Islet precursor cell (in vitro differentiated cells): ENCODE measurements around the gene PNPLA8.
A peak's percentile ranks its signal among the peaks of the same experiment; 100 is the strongest.
"Not testable (repeated sequence)": the region's sequence is repeated elsewhere in the genome, so short reads cannot be mapped to it uniquely, and the experiment has no call there.

Experiments used
- DNase-seq: peaks from one replicate; pipeline ENCODE4 v3.0.0-alpha.2; 2018

Gene PNPLA8, protein sequence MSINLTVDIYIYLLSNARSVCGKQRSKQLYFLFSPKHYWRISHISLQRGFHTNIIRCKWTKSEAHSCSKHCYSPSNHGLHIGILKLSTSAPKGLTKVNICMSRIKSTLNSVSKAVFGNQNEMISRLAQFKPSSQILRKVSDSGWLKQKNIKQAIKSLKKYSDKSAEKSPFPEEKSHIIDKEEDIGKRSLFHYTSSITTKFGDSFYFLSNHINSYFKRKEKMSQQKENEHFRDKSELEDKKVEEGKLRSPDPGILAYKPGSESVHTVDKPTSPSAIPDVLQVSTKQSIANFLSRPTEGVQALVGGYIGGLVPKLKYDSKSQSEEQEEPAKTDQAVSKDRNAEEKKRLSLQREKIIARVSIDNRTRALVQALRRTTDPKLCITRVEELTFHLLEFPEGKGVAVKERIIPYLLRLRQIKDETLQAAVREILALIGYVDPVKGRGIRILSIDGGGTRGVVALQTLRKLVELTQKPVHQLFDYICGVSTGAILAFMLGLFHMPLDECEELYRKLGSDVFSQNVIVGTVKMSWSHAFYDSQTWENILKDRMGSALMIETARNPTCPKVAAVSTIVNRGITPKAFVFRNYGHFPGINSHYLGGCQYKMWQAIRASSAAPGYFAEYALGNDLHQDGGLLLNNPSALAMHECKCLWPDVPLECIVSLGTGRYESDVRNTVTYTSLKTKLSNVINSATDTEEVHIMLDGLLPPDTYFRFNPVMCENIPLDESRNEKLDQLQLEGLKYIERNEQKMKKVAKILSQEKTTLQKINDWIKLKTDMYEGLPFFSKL

DNA sequence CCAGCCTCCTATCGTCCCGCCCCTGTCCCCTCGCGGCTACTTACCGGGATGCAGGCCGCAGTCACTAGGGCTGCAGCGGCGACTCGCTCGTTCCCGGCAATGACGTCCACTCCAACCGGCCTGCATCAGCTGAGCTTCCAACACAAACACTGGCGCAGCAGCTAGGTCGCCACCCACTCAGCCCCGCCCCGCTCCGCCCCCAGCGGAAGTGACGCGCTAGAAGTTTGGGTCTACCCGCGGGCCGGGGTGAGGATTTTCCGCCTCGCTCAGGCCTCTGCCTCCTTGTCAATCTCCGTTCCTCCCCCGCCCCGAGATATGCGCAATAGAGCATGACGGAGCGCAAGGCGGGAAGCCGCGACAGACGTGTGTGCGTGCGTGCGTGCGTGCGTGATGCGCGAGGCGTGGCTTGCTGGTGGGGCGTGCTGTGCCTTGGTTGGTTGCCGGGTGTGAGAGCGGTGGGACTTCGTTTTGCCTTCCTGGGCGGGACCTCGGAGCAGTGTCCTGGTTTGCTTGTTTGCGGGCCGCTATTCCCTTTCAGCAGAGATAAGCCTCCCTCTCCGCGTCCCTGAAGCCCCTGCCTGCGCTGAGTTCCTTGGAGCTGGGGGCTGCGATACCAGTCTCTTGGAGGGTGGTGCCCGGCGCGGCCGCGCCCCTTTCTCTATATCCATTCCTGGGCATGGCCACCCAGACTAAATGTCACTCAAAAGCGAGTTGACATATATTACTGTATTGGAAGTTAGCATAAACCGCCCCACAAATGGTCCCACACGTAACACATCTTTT is at the start of gene PNPLA8:
PNPLA8 (minus strand) TSS at position 151 of the 783 bp plus-strand sequence. CDS start 10,644 bp downstream, outside the sequence.
- peak; percentile 100 for DNase-seq

GRCh38 chr7:108575156-108575555 is 49.2 kb upstream of the PNPLA8 start:
- DNase-seq = no peak

- DNase-seq = no peak
These were observed 46.5 kb upstream of the PNPLA8 start for GRCh38 chr7:108572480-108572879.

DNA sequence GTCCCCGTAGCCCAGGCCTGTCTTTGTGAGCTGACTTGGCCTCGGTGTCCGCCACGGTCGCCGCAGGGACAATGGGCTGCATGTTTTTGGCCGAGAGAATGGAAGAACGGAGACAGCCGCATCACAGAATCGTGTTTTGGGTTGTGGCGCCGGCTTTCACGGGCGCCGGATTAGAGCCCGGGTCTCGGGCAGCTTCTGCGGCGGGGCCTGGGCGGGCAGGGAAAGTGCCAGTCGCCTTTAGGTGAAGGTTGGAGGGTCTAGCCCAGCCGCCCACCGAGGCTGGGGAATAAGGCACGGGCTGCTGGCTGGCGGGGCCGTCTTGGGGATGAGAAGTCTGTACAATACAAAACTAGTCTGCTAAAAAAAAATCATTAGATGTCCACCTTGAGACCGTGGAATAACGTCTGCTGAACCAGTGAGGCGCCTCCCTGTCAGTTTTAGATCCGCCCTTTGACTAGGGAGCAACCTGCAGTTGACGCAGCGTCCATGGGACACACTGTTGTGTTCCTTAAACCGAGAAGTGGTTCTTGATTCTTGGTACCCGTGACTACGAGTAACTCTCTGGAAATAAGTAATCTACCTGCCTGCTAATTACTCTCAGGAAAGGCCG is 44.3 kb upstream of the PNPLA8 start:
- peak; percentile 75 for DNase-seq

- DNase-seq = peak; percentile 100
These were observed 43.6 kb upstream of the PNPLA8 start, which contains the start of the genes DNAJB9 and THAP5 for GRCh38 chr7:108569381-108570145. DNAJB9 (plus strand) TSS chr7:108569874; CDS start chr7:108571727, 1,853 bp downstream. THAP5 (minus strand) TSS chr7:108569706; CDS start chr7:108569569, 137 bp downstream.

GRCh38 chr7:108568801-108569380 is 43.0 kb upstream of the PNPLA8 start:
- DNase-seq = no peak

DNA sequence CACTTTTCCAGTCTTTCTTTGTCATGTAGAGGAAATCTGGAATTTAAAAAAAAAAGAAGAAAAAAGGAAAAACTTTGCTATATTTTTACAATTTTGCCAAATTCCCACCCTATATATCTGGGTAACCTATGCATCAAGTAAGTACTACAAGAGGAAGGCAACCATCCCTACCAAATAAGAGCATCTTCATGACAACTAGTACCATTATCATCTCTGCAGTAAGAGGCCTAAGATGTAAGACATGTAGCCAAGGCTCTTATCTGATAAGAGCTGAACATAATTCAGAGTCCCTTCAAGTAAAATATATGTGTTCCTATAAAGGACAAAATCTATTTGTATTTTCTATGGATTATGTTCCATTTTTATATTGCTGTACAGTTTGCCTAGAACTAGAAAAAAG is 40.1 kb upstream of the PNPLA8 start:
- DNase-seq = no peak

DNA sequence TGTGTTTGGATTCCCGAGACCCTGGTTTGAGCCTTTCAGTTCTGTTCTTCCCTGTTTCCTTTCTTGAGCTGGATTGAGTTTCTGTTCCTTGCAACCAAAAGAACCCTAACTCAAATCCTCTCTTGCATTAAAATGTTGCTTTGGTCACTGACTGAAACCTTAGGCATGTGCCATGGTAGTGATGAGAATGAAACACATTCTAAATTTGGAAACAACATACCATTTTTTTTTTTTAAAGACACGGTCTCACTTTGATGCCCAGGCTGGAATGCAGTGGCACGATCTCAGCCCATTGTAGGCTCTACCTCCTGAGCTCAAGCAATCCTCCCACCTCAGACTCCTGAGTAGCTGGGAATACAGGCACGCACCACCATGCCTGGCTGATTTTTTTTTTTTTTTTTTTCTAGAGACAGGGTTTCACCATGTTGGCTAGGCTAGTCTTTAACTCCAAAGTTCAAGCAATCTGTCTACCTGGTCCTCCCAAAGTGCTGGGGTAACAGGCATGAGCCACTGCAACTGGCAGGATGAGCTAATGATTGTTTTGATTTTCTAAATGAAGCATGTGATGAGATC is 35.2 kb upstream of the PNPLA8 start:
- no peak for DNase-seq

GRCh38 chr7:108559253-108559652 is 33.3 kb upstream of the PNPLA8 start:
- DNase-seq = no peak

DNA sequence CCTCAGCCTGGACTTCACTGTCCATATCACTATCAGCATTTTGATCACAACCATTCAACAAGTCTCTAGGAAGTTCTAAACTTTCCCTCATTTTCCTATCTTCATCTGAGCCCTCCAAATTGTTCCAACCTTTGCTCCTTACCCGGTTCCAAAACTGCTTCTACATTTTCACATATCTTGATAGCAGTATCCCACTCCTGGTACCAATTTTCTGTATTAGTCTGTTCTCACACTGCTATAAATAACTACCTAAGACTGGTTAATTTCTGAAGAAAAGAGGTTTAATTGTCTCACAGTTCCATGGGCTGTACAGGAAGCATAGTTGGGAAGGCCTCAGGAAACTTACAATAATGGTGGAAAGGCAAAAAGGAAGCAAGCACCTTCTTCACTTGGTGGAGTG is 31.7 kb upstream of the PNPLA8 start:
- DNase-seq = no peak

- no peak for DNase-seq
These were observed 31.3 kb upstream of the PNPLA8 start for GRCh38 chr7:108557191-108557590.

DNA sequence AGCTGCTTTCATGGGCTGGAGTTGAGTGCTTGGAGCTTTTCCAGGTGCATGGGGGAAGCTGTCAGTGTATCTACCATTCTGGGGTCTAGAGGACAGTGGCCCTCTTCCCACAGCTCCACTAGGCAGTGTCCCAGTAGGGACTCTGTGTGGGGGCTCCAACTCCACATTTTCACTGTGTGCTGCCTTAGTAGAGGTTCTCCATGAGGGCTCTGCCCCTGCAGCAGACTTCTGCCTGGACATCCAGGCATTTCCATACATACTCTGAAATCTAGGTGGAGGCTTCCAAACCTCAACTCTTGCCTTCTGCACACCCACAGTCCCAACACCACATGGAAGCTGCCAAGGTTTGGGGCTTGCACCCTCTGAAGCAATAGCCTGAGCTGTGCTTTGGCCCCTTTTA is 30.7 kb upstream of the PNPLA8 start:
- DNase-seq = not testable (repeated sequence)

GRCh38 chr7:108548141-108548896 is 22.4 kb upstream of the PNPLA8 start:
- not testable (repeated sequence) for DNase-seq

DNA sequence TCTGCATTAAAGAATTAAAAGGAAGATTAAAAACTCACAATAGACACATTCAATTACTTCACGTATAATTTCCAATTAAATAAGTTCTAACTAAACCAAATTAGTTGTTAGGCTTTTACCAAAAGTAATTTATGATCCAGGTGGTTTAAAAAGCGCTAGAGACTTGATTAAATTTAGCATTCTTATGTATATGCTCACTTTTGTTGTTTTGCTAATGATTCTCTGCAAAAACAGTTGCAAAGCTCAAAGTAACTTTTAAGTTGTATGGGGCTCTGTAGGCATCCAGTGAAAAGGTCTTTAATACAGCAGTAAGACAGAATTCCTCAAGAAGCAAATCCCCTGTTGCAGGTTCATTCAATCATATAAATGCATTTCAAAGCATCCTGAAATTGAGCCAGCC is 15.5 kb upstream of the PNPLA8 start:
- DNase-seq = no peak

- DNase-seq = not testable (repeated sequence)
These were observed 12.8 kb upstream of the PNPLA8 start for GRCh38 chr7:108538685-108539084.

- DNase-seq = not testable (repeated sequence)
These were observed 12.3 kb upstream of the PNPLA8 start for GRCh38 chr7:108538236-108538635.

GRCh38 chr7:108537229-108537628 is 11.3 kb upstream of the PNPLA8 start:
- DNase-seq = no peak

GRCh38 chr7:108535744-108536143 is 9.8 kb upstream of the PNPLA8 start:
- no peak for DNase-seq

- no peak for DNase-seq
These were observed 9.3 kb upstream of the PNPLA8 start for GRCh38 chr7:108535257-108535656.

GRCh38 chr7:108533712-108534111 is 7.8 kb upstream of the PNPLA8 start:
- DNase-seq = no peak
